HG02885 (cell line): ENCODE measurements around the gene PPP1CC.
"Not testable (repeated sequence)": the region's sequence is repeated elsewhere in the genome, so short reads cannot be mapped to it uniquely, and the experiment has no call there.

Experiments used
- ATAC-seq: cut with Tn5 transposase; IDR thresholded peaks from one replicate; pipeline ENCODE4 v1.9.1; 2021; ENCODE audit warnings: mild to moderate bottlenecking; ENCODE audit not compliant: unreplicated experiment, poor library complexity

Gene PPP1CC

DNA sequence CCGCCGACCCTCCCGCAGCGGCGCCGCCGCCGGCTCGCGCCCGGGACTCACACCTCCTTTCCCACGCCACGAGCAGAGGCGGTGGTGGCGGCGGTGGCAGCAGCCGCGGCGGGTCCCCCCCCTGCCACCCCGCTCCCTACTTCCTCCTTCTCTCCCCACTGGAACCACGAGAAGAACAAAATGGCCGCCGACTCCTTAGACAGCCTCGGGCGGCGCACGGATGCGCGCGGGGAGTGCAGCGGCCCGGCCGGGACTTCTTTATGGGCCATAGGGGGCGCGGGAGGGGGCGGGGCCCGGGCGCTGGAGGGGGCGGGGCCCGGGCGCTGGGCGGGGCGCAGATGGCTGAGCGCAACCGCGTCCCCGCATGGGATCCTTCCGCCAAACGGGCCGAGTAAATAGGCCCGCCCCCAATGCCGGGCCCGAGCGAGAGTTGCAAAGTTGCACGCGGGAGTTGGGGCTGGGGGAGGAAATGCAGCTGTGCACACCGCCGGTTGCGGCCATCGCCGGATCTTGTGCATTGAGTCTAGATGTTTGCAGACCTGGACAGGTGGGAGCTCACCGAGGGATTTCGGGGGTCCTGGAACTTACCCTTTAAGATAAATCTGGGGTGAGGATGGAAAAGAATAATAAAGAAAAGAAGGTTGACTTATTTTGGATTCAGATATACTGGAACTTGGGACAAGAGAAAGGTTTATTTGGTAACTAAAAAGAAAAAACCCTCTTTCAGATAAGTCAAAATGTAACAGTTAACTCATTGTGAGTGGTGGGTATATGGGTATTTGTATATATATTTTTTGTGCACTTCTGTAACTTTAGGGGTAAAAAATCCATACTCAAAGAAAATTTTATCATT, at the start of gene PPP1CC:
Gene PPP1CC, minus strand, starts transcription at position 174 of the 853 bp plus-strand sequence. CDS start 184 bp downstream, outside the sequence.
- peak; percentile 77 for ATAC-seq

DNA sequence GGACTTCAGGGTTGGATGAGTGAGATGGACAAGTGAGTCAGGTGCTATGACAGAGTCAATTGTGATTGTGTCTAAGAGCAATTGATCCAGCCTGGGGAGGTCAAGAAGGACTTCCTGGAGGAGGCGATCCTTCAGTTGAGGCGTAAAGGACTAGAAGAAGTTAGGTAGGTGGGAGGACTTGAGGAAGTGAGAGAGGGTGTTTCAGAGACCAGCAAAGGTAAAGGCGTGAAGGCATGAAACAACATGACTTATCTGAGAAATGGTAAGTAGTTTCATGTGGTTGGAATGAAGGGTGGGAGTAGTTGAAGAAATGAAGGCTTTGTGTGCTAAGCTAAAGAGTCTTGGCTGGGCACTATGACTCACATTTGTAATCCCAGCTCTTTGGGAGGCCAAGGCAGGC, 48.9 kb upstream of the PPP1CC start:
- no peak for ATAC-seq

GRCh38 chr12:110790301-110790700, 47.6 kb upstream of the PPP1CC start:
- ATAC-seq, result no peak

DNA sequence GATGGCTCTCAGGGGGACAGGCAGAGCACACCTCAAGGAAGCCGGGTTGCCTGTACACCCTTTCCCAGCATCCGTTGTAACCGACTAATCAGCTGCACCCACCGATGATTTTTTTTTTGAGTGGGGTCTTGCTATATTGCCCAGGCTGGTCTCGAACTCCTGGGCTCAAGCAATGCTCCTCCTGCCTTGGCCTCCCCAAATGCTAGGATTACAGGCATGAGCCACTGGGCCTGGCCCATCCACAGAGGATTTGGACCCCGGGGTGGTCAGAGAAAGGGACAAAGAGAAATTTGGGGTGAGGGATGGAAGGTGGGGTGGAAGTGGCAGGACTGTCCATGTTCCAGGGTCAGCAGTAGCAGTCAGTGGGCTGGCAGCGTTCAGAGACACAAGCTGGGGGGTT, 43.3 kb upstream of the PPP1CC start:
- ATAC-seq, result no peak

- no peak for ATAC-seq
These were observed 42.5 kb upstream of the PPP1CC start for GRCh38 chr12:110785240-110785639.

GRCh38 chr12:110782922-110783321, 40.2 kb upstream of the PPP1CC start:
- no peak for ATAC-seq

GRCh38 chr12:110782094-110782493, 39.4 kb upstream of the PPP1CC start:
- no peak for ATAC-seq

DNA sequence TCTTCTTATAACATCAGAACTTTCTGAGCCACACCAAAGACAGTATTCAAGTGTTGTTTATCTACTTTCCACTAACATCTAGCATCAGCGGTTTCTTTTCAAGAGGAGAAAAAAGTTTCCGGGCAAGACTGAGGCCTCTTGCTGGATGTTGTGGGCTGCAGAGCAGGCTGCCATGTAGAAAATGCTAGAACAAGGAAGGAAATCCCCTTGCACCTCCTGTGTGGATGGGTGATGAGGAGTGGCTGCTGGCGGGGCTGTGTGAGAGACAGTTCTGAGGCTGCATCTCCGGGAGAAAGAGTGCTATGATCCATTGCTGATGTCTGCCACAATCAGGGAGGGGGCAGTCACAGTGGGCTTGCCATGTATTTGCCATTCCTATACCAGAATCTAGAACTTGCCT, 37.8 kb upstream of the PPP1CC start:
- no peak for ATAC-seq

GRCh38 chr12:110778833-110779577, 36.3 kb upstream of the PPP1CC start:
- ATAC-seq, result no peak

DNA sequence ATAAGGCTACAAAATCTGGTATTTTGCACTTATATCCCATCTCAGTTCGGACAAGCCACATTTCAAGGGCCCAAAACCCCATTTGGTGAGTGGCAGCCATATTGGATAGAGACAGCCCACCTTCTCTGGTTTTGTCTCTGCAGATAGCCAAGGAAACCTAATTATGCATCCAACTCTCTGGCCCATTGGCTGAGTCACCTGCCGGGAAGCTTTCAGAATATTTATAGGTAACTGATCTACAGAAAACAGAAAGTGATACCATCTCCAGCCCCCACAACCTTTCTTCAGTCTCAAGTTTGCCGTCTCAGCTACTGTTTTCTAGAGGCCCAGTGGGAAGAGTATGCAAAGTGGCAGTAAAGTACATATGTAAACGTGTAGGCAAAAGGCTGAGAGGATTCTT, 33.7 kb upstream of the PPP1CC start:
- peak; percentile 93 for ATAC-seq

DNA sequence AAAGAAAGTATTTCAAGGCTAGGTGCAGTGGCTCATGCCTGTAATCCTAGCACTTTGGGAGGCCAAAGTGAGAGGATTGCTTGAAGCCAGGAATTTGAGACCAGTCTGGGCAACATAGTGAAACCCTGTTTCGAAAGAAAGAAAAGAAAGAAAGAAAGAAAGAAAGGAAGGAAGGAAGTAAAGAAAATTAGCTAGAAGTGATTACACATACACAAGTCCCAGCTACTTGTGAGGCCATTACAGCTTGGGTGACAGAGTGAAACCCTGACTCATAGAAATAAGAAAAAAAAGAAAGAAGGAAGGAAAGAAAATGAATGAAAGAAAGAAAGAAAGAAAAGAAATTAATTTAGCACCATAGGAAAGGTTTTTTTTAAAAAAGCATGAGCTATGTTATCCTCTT, 33.3 kb upstream of the PPP1CC start:
- no peak for ATAC-seq

- ATAC-seq, result no peak
These were observed 32.1 kb upstream of the PPP1CC start for GRCh38 chr12:110774824-110775223.

DNA sequence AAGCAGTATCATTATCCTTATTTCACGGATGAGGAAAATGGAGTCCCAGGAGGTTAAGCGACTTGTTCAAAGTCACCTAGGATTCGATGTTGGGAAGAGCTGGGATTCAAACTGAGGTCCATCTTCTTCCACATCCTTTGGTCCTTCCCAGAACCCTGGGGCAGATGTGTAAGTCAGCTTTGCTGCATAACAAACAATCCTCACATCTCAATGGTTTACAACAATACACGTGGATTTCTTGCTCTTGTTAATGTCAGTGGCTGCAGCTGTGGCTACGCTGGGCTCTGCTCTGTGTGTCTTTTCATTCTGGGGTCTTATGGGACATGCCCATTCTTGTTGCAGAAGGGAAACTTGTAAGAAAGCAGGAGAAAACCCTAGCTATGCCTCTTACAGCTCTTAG, 26.3 kb upstream of the PPP1CC start:
- no peak for ATAC-seq

- no peak for ATAC-seq
These were observed 25.2 kb upstream of the PPP1CC start for GRCh38 chr12:110767863-110768262.

- ATAC-seq, result no peak
These were observed 23.8 kb upstream of the PPP1CC start for GRCh38 chr12:110766311-110767154.

DNA sequence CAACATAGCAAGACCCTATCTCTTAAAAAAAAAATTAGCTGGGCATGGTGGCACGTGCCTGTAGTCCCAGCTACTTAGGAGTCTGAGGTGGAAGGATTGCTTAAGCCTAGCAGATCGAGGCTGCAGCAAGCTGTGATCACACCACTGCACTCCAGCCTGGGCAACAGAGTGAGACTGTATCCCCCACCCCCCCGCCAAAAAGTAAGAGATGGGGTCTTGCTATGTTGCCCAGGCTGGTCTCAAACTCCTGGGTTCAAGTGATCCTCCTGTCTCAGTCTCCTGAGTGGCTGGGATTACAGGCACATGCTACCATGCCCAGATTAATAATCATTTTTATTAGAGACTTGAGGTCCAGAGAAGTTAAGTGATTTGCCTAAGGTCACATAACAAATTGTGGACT, 22.9 kb upstream of the PPP1CC start:
- ATAC-seq, result not testable (repeated sequence)

DNA sequence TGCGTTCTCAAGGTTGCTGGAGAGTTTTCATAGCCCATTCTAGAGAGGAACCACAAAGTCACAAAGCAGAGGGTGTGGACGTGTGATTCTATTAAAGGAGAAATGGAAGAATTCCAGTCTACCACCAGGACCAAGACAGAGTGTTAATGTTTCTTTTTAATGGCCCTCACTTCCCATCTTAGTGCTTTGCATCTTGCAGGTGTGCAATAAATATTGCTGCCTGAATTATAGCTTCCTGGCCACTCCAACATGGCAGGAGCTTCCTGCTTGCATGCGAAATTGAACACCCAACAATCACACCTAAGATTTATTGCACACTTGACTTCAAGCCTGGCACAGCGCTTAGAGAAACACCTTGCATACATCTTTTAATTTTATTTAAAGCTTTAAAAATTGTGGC, 22.4 kb upstream of the PPP1CC start:
- no peak for ATAC-seq

DNA sequence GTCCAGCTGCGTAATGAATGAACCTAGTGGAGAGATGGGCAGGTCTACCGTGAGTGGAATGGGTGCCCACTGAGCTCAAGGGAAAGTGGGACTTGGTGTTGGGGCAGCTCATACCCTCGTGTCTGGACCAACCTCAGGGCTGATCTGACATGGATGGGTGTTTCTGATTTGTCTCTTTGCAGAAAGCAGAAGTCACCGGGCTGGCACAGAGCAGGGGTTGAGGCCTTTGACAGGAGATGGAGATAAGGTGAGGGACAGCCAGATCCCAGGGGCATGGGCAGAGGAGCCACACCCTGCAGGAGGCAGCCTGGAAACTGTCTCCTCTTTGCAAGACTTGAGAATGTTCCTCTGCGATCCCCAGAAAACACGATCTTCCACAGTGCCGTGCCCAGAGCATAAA, 20.9 kb upstream of the PPP1CC start:
- ATAC-seq, result no peak

GRCh38 chr12:110762891-110763290, 20.2 kb upstream of the PPP1CC start:
- no peak for ATAC-seq

DNA sequence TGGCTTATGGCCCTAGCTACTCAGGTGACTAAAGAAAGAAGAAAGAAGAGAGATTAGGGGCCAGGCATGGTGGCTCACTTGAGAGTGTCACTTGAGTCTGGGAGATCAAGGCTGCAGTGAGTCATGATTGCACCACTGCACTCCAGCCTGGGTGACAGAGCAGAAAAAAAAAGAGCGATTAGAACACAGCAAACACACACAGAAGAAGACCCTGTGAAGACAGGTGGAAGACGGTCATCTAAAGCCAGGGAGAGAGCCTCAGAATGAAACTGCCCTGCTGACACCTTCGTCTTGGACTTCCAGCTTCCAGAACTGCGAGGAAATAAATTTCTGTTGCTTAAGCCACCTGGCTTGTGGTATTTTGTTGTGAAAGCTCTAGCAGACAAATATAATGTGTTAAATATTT, 17.5 kb upstream of the PPP1CC start:
- ATAC-seq, result no peak

DNA sequence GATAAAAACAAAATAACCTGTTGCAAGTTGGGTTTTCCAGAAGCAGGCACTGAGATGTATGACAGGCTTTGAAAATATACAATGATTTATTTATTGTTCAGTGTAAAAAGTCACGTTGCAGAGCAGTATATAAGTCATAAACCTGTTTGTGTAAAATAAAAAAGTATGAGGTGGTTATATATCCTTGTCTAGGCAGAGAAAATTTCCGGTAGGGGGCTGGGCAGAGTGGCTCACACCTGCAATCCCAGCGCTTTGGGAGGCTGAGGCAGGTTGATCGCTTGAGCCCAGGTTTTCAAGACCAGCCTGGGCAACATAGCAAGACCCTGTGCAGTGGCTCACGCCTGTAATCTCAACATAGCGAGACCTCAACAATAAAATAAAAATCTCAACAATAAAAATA, 16.2 kb upstream of the PPP1CC start:
- ATAC-seq, result no peak
